Right cardiac atrium (tissue), 5 donors: Measurements from ENCODE around the gene GRM8. TPM values are rescaled to one million over a fixed set of nuclear protein-coding genes. Genes with fewer than 3 reads are reported as not detected.

Experiments used
- ATAC-seq, 2 donors: fragments of 200-7000 bp; cut with Tn5 transposase; one replicate each; pipeline versions ENCODE4 v1.8.0 to v1.9.1; 2020; ENCODE audit warnings: moderate library complexity in 2 of 2, mild to moderate bottlenecking in 1 of 2
- DNase-seq, 3 donors: peaks; one replicate each; pipeline ENCODE4 v3.0.0-alpha.2; 2020
- H3K27ac ChIP-seq: one replicate; pipeline ENCODE4 v1.5.1; 2013; ENCODE audit warnings: mild to moderate bottlenecking, low read length, control low read depth, moderate library complexity
- H3K27me3 ChIP-seq: one replicate; pipeline ENCODE4 v1.6.1; 2013; ENCODE audit not compliant: control insufficient read depth, insufficient read depth
- H3K4me1 ChIP-seq: one replicate; pipeline ENCODE4 v1.6.1; 2013; ENCODE audit warnings: low read length; ENCODE audit not compliant: control insufficient read depth, insufficient read depth
- H3K4me3 ChIP-seq: one replicate; pipeline ENCODE4 v1.5.1; 2013; ENCODE audit warnings: low read length, control low read depth
- H3K9me3 ChIP-seq: one replicate; pipeline ENCODE4 v1.6.1; 2013; ENCODE audit warnings: low read length; ENCODE audit not compliant: control insufficient read depth
- WGBS: extraction: QIAGEN DNeasy Blood & Tissue Kit; methylation state at CpG from one replicate; pipeline ENCODE4 v1.1.7; 2013; 5-methylcytosine and 5-hydroxymethylcytosine counted together
- intact Hi-C, 4 donors: fragments of 100-400 bp; cut with DNase I; formaldehyde crosslinking; loops; one replicate each; pipeline versions ENCODE4 v1.11.0 to v1.14.0; 2022 to 2023
- polyA plus RNA-seq: library from polyadenylated mRNA; stranded (reverse); fragments of 200-250 nt; gene quantifications from one replicate; pipeline ENCODE4 v1.2.3, GENCODE V29; 2013
- total RNA-seq, 4 donors: library from RNA; stranded (reverse); fragmentation: NEBNext Ultra II Directional; extraction: Animal tissue kit (Norgen Biotek cat#: 25700); gene quantifications; one replicate each; pipeline ENCODE4 v1.2.1, GENCODE V29; 2021
- donor health status: healthy with polysubstance abuse.
- donor health status: DM: no; HTN: yes; CAD: no.
- donor health status: DM: no; HTN: no; CAD: no.
- donor health status: DM: no; HTN: yes; CAD: no; lungs with severe emphysema.
- donor health status: DM: yes; HTN: yes; CAD: no.

GRM8 gene
- total and polyA plus RNA-seq, 5 donors = 0.09 TPM; not detected in 4

GRCh38 chr7:127146746-127147536, 105.8 kb downstream of the GRM8 start:
- intact Hi-C loops = no loop called here
- H3K27me3 ChIP-seq = no peaks in the 10 kb centered on the region
- DNase-seq (no peak), ATAC-seq (no peak)
- H3K27ac ChIP-seq = no peak overlapping the region
- WGBS = 80% methylated on average over 4 of the region's 4 CpGs
- no peak overlapping the region for H3K4me3 ChIP-seq
- no peaks in the 10 kb centered on the region for H3K4me1 ChIP-seq
- H3K9me3 ChIP-seq = no peaks in the 10 kb centered on the region

GRCh38 chr7:127137146-127137545, 115.6 kb downstream of the GRM8 start:
- no peaks in the 10 kb centered on the region for H3K4me1 ChIP-seq
- ATAC-seq (no peak), DNase-seq (no peak)
- no peaks in the 10 kb centered on the region for H3K27me3 ChIP-seq
- no peaks in the 10 kb centered on the region for H3K9me3 ChIP-seq
- H3K27ac ChIP-seq = no peak overlapping the region
- no peak overlapping the region for H3K4me3 ChIP-seq
- intact Hi-C loops = no loop called here

GRCh38 chr7:127135871-127136485, 116.8 kb downstream of the GRM8 start:
- ATAC-seq = no peak
- no peak for DNase-seq
- Histone ChIP-seq H3K9me3 (no peaks in the 10 kb centered on the region), H3K4me1 (no peaks in the 10 kb centered on the region), H3K4me3 (no peak overlapping the region), H3K27me3 (no peaks in the 10 kb centered on the region), H3K27ac (no peak overlapping the region)
- WGBS = 74% methylated on average over 2 of the region's 2 CpGs
- intact Hi-C loops = no loop called here

GRCh38 chr7:127123220-127123619, 129.5 kb downstream of the GRM8 start:
- Histone ChIP-seq H3K27ac (no peak overlapping the region), H3K4me1 (no peaks in the 10 kb centered on the region), H3K9me3 (no peaks in the 10 kb centered on the region), H3K27me3 (no peaks in the 10 kb centered on the region), H3K4me3 (no peak overlapping the region)
- DNase-seq = no peak
- 41% methylated on average over 4 of the region's 4 CpGs for WGBS
- ATAC-seq = no peak
- intact Hi-C loops = no loop called here

- intact Hi-C loops = no loop called here
- Histone ChIP-seq H3K27me3 (no peaks in the 10 kb centered on the region), H3K9me3 (no peaks in the 10 kb centered on the region), H3K4me3 (no peak overlapping the region), H3K27ac (no peak overlapping the region), H3K4me1 (no peaks in the 10 kb centered on the region)
- no peak for DNase-seq
- WGBS = 55% methylated on average over 2 of the region's 2 CpGs
- ATAC-seq = no peak
Measured at GRCh38 chr7:127119517-127119916, 133.2 kb downstream of the GRM8 start.

- Histone ChIP-seq H3K9me3 (no peaks in the 10 kb centered on the region), H3K27ac (no peak overlapping the region), H3K4me3 (no peak overlapping the region), H3K4me1 (no peaks in the 10 kb centered on the region), H3K27me3 (no peaks in the 10 kb centered on the region)
- no peak for ATAC-seq
- WGBS = 53% methylated on average over 3 of the region's 3 CpGs
- no peak for DNase-seq
- intact Hi-C loops = no loop called here
Measured at GRCh38 chr7:127114742-127115265, 137.9 kb downstream of the GRM8 start.

- no peaks in the 10 kb centered on the region for H3K27me3 ChIP-seq
- H3K27ac ChIP-seq = no peak overlapping the region
- peak in 1 of 2 donors; percentile 28 for ATAC-seq
- DNase-seq = no peak
- H3K4me3 ChIP-seq = no peak overlapping the region
- no peaks in the 10 kb centered on the region for H3K9me3 ChIP-seq
- intact Hi-C loops = no loop called here
- WGBS = 19% methylated on average over 5 of the region's 5 CpGs
- no peaks in the 10 kb centered on the region for H3K4me1 ChIP-seq
Measured at GRCh38 chr7:127107601-127108007, 145.1 kb downstream of the GRM8 start.

- intact Hi-C loops = no loop called here
- no peaks in the 10 kb centered on the region for H3K27me3 ChIP-seq
- no peak overlapping the region for H3K4me3 ChIP-seq
- no peak overlapping the region for H3K27ac ChIP-seq
- ATAC-seq = no peak
- 59% methylated on average over 4 of the region's 4 CpGs for WGBS
- no peaks in the 10 kb centered on the region for H3K9me3 ChIP-seq
- no peak for DNase-seq
- no peaks in the 10 kb centered on the region for H3K4me1 ChIP-seq
Measured at GRCh38 chr7:127093340-127093739, 159.4 kb downstream of the GRM8 start.

GRCh38 chr7:127091620-127092019, 161.1 kb downstream of the GRM8 start:
- Histone ChIP-seq H3K27me3 (no peaks in the 10 kb centered on the region), H3K4me1 (no peaks in the 10 kb centered on the region), H3K4me3 (no peak overlapping the region), H3K9me3 (no peaks in the 10 kb centered on the region), H3K27ac (no peak overlapping the region)
- DNase-seq (peak in 1 of 3 donors; percentile 43), ATAC-seq (no peak)
- intact Hi-C loops = no loop called here
- 96% methylated on average over 18 of the region's 18 CpGs for WGBS

GRCh38 chr7:127089146-127089545, 163.6 kb downstream of the GRM8 start:
- Histone ChIP-seq H3K4me1 (no peaks in the 10 kb centered on the region), H3K27ac (no peak overlapping the region), H3K27me3 (no peaks in the 10 kb centered on the region), H3K4me3 (no peak overlapping the region), H3K9me3 (no peaks in the 10 kb centered on the region)
- ATAC-seq = no peak
- WGBS = 60% methylated on average over 1 of the region's 1 CpG
- intact Hi-C loops = no loop called here
- no peak for DNase-seq

GRCh38 chr7:127081539-127081938, 171.2 kb downstream of the GRM8 start:
- no peak for ATAC-seq
- no peaks in the 10 kb centered on the region for H3K4me1 ChIP-seq
- intact Hi-C loops = no loop called here
- 66% methylated on average over 3 of the region's 3 CpGs for WGBS
- no peak overlapping the region for H3K4me3 ChIP-seq
- no peaks in the 10 kb centered on the region for H3K27me3 ChIP-seq
- H3K27ac ChIP-seq = no peak overlapping the region
- no peaks in the 10 kb centered on the region for H3K9me3 ChIP-seq
- no peak for DNase-seq
